Heart right ventricle (tissue), 16 donors: ENCODE data around the gene LRRC18. TPM values are rescaled to one million over a fixed set of nuclear protein-coding genes. Genes with fewer than 3 reads are reported as not detected.

Source experiments
- ATAC-seq, 8 donors: fragments of 200-7000 bp; cut with Tn5 transposase; one replicate each; pipeline ENCODE4 v1.9.1; 2020; ENCODE audit warnings: mild to moderate bottlenecking in 8 of 8, moderate library complexity in 8 of 8, moderate number of reproducible peaks in 1 of 8
- DNase-seq, 2 donors: peaks; one replicate each; pipeline ENCODE4 v3.0.0-alpha.2; 2020
- H3K27ac ChIP-seq, 10 donors: fragments of 200-600 bp; sonication (generic) in 2 of 10; one replicate each; pipeline versions ENCODE4 v1.5.0 to v1.8.0; 2020 to 2022; ENCODE audit warnings: mild to moderate bottlenecking in 3 of 10
- H3K27me3 ChIP-seq, 7 donors: fragments of 200-600 bp; one replicate each; pipeline ENCODE4 v1.8.0; 2021 to 2022; ENCODE audit warnings: mild to moderate bottlenecking in 2 of 7
- H3K36me3 ChIP-seq, 9 donors: fragments of 200-600 bp; sonication (generic) in 1 of 9; one replicate each; pipeline versions ENCODE4 v1.5.0 to v1.8.0; 2020 to 2022; ENCODE audit warnings: mild to moderate bottlenecking in 2 of 9
- H3K4me1 ChIP-seq, 9 donors: fragments of 200-600 bp; sonication (generic) in 1 of 9; one replicate each; pipeline versions ENCODE4 v1.5.0 to v1.8.0; 2020 to 2022; ENCODE audit warnings: mild to moderate bottlenecking in 4 of 9
- H3K4me3 ChIP-seq, 10 donors: fragments of 200-600 bp; sonication (generic) in 2 of 10; one replicate each; pipeline versions ENCODE4 v1.5.0 to v1.8.0; 2020 to 2022; ENCODE audit warnings: mild to moderate bottlenecking in 7 of 10, moderate library complexity in 2 of 10
- H3K9me3 ChIP-seq, 11 donors: fragments of 200-600 bp in 10 of 11; sonication (generic) in 2 of 11; one replicate each; pipeline versions ENCODE4 v1.5.0 to v1.8.0; 2013 to 2022; ENCODE audit warnings: mild to moderate bottlenecking in 2 of 11, control low read depth in 1 of 11, moderate library complexity in 1 of 11
- WGBS, 2 donors: extraction: QIAGEN DNeasy Blood & Tissue Kit; methylation state at CpG; one replicate each; pipeline ENCODE4 v1.1.7; 2013; ENCODE audit warnings: inconsistent platforms in 1 of 2; 5-methylcytosine and 5-hydroxymethylcytosine counted together
- intact Hi-C, 10 donors: fragments of 100-400 bp; cut with DNase I; formaldehyde crosslinking; loops; one replicate each; pipeline versions ENCODE4 v1.11.1 to v1.14.2; 2022
- polyA plus RNA-seq, 2 donors: library from polyadenylated mRNA; stranded (reverse); fragments of 200-250 nt; gene quantifications; one replicate each; pipeline ENCODE4 v1.2.3, GENCODE V29; 2013
- total RNA-seq, 10 donors: library from RNA; stranded (reverse); fragmentation: NEBNext Ultra II Directional in 3 of 10; extraction: Animal tissue kit (Norgen Biotek cat#: 25700) in 3 of 10; gene quantifications; one replicate each; pipeline versions ENCODE4 v1.2.1 to v1.2.4, GENCODE V29; 2021 to 2023
- TF ChIP-seq, protein P1 (sequence below), 9 donors: fragments of 200-600 bp; sonication (generic) in 2 of 9; IDR thresholded peaks; one replicate each; pipeline versions ENCODE4 v1.5.0 to v1.8.0; 2021 to 2022; ENCODE audit warnings: antibody characterized with exemption in 9 of 9, mild to moderate bottlenecking in 5 of 9, moderate library complexity in 1 of 9
- donor health status: Arrhythmogenic right ventricular cardiomyopathy.
- donor health status: ischemic (EF 13 %, LVEDD 7.1; RV severe dilation, severe dysfunction).
- donor health status: healthy with polysubstance abuse.
- donor health status: DM: no; HTN: yes; CAD: no.
- donor health status: DM: no; HTN: no; CAD: no.
- donor health status: ischemic (EF 25% LVEDD 6.9; RV normal size, moderate dysfunction).
- donor health status: ischemic (EF 25% LVEDD 5.7; RV mildly dilated, moderate dysfunction).
- donor health status: healthy.
- donor health status: DM: yes; HTN: yes; CAD: no.
- donor health status: Ischemic cardiomyopathy.
- donor health status: ischemic (EF 35%, LVEDD 5.7; RV mildly dilated, moderate dysfunction).
- donor health status: nonischemic (EF 11% LVEDD 7.7; RV severe dilation, severe dysfunction).
- donor health status: DM: yes; HTN: yes; CAD: no.
- donor health status: PGD.
- donor health status: ischemic (EF 29% LVEDD 5.4; RV normal size, mild dysfunction).
- donor health status: nonischemic (EF 23%, LVEDD 6.1; RV moderate dilation, normal function).

Gene LRRC18
- total and polyA plus RNA-seq, 12 donors: 0.13 to 0.18 TPM; not detected in 10

DNA sequence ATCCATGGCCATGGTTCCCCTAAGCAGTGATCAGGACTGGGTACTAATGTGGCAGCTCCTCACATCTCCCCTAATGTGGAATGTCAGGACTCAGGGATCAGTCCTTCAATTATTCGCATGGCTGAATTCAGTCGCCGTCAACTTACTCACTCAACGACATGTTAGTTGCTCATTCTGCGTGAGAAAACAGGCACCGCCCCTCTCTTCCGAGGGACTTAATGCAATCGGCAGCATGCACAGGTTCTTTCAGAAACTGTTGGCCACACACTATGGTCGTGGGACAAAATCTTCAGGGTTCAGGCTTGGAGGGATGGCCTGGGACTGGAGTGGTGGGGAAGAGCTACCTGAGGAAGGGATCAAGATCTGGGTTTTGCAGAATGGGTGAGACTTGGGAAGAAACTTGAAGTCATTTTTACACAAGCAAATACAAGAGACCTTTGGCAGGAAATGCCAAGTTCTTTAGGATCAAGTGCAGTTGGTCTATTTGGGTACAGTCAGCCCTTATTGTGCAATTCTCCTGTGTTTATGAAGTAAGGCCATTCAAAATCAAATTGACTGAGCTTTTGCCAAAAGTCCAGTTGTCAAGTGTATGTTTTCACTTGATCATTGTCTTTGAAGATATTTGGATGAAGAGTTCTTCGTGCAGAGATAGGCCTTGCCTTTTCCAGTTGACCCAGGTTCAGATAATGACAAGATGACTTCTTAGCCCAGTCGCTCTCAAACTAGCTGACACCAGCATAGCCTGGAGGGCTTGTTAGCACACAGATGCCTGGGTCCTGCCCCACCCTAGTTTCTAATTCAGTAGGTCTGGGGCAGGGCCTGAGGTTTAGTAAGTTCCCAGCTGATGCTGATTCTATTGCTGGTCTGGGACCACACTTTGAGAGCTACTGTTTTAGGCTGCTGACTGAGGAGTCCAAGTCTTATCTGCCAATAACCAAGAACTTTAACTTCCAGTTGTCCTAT lies 48.5 kb downstream of the LRRC18 start:
- H3K36me3 ChIP-seq: peaks cover 0 to 22% (median 0%) of the 10 kb centered on the region in 9 donors
- ATAC-seq (no peak), DNase-seq (no peak)
- no peak overlapping the region for H3K27ac ChIP-seq
- no peak overlapping the region for H3K4me3 ChIP-seq
- TF ChIP-seq, protein P1, sequence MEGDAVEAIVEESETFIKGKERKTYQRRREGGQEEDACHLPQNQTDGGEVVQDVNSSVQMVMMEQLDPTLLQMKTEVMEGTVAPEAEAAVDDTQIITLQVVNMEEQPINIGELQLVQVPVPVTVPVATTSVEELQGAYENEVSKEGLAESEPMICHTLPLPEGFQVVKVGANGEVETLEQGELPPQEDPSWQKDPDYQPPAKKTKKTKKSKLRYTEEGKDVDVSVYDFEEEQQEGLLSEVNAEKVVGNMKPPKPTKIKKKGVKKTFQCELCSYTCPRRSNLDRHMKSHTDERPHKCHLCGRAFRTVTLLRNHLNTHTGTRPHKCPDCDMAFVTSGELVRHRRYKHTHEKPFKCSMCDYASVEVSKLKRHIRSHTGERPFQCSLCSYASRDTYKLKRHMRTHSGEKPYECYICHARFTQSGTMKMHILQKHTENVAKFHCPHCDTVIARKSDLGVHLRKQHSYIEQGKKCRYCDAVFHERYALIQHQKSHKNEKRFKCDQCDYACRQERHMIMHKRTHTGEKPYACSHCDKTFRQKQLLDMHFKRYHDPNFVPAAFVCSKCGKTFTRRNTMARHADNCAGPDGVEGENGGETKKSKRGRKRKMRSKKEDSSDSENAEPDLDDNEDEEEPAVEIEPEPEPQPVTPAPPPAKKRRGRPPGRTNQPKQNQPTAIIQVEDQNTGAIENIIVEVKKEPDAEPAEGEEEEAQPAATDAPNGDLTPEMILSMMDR (IDR thresholded peaks at IDR 0.05): no peak
- intact Hi-C loops: no loop called here
- H3K9me3 ChIP-seq: no peaks in the 10 kb centered on the region
- no peaks in the 10 kb centered on the region for H3K27me3 ChIP-seq
- 90 to 97% methylated on average over 11 of the region's 11 CpGs for WGBS, 2 donors
- H3K4me1 ChIP-seq: peaks cover 0 to 10% (median 0%) of the 10 kb centered on the region in 9 donors

DNA sequence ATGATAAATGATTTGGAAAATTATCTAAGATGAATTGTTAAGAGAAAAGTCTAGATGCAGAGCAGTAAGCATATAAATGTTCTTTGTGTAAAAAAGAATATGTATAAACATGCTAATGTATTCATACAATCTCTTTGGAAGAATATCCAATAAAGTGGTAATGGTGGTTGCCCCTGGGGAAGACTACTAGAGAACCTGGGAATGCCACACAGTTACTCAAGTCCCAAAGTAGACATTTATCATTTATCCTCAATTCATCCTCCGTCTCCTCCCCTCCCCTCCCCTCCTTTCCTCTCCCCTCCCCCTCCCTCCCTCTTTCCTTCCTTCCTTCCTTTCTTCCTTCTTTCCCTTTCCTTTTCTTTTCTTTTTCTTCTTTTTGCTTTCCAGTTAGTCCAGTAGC lies 51.7 kb downstream of the LRRC18 start:
- TF ChIP-seq, protein P1 (IDR thresholded peaks at IDR 0.05): no peak
- H3K9me3 ChIP-seq: no peaks in the 10 kb centered on the region
- WGBS, 2 donors: 84 to 85% methylated on average over 1 of the region's 1 CpG
- H3K27me3 ChIP-seq: no peaks in the 10 kb centered on the region
- no peak overlapping the region for H3K4me3 ChIP-seq
- no peak overlapping the region for H3K27ac ChIP-seq
- intact Hi-C loops: no loop called here
- DNase-seq: no peak
- no peaks in the 10 kb centered on the region for H3K4me1 ChIP-seq
- peaks cover 0 to 18% (median 0%) of the 10 kb centered on the region in 9 donors for H3K36me3 ChIP-seq
- ATAC-seq: no peak

DNA sequence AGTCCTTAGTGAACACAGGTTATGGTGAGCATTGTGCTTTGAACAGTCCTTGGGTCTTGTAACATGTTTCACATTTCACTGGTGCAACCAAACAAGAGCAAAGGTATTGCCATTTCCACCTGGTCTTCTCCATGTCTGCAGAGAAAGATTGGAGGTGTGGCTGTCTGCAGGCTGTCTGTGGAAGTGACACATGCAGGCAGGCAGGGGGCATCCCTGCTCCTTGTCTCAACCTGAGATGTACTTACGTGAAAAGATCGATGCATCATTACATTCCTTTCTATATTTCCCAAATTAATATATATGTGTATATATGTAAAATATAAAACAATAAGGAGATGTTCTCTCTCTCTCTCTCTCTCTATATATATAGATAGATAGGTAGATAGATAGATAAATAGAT lies 54.3 kb downstream of the LRRC18 start:
- DNase-seq: no peak
- H3K27me3 ChIP-seq: peaks cover 0 to 2% (median 0%) of the 10 kb centered on the region in 7 donors

More for the DNA sequence above, 54.3 kb downstream of the LRRC18 start:
- Histone ChIP-seq H3K36me3 (peaks cover 0 to 1% (median 0%) of the 10 kb centered on the region in 9 donors), H3K4me1 (no peaks in the 10 kb centered on the region), H3K4me3 (no peak overlapping the region), H3K27ac (no peak overlapping the region), H3K9me3 (no peaks in the 10 kb centered on the region)
- TF ChIP-seq, protein P1 (IDR thresholded peaks at IDR 0.05): peak in 7 of 9 donors; percentile 19 to 57 (median 48)
- intact Hi-C loops: no loop called here
- ATAC-seq: no peak
- 55 to 68% methylated on average over 2 of the region's 2 CpGs for WGBS, 2 donors
